ENCODE measurements around the gene LPAR2. TPM values are rescaled to one million over a fixed set of nuclear protein-coding genes. Genes with fewer than 3 reads are reported as not detected.
A peak's percentile ranks its signal among the peaks of the same experiment; 100 is the strongest.

Gene LPAR2
- total and polyA plus RNA-seq, 10 of the 15 experiments (the other 5 are each of a cell fraction or from before 2014, with no cell fraction given), result 0.98 to 23.8 (median 10.2) TPM

- TF ChIP-seq BCL11A (IDR thresholded peaks at IDR 0.05; ENCODE audit: low read depth, low read length) (no peak), CHD2 (IDR thresholded peaks at IDR 0.05; ENCODE audit: borderline replicate concordance, low read depth, low read length) (peak; percentile 80), KAT2A (conservative IDR thresholded peaks at IDR 0.05; ENCODE audit: control insufficient read depth, low read depth, low read length) (no peak), RBBP5 (conservative IDR thresholded peaks at IDR 0.05) (no peak), ATF2 (IDR thresholded peaks at IDR 0.05; ENCODE audit: low read length) (no peak), PRDM15 (CRISPR knock-in tag; IDR thresholded peaks at IDR 0.05) (no peak), ZBTB40 (IDR thresholded peaks at IDR 0.05; ENCODE audit: borderline replicate concordance) (no peak), STAT3 (IDR thresholded peaks at IDR 0.05; ENCODE audit: low read depth, low read length) (no peak), ZZZ3 (IDR thresholded peaks at IDR 0.05; ENCODE audit: control insufficient read depth, insufficient read length, low read depth) (no peak), ELK1 (IDR thresholded peaks at IDR 0.05; ENCODE audit: low read depth, low read length) (no peak; the same call in 1 of the 2 replicates), CBFB (IDR thresholded peaks at IDR 0.05; ENCODE audit: low read depth) (no peak; the same call in 1 of the 2 replicates), SUPT20H (IDR thresholded peaks at IDR 0.05; ENCODE audit: borderline replicate concordance, control insufficient read depth, low read depth, low read length) (no peak), SMAD1 (IDR thresholded peaks at IDR 0.05; ENCODE audit: low read depth, partially characterized antibody) (no peak), FOS (IDR thresholded peaks at IDR 0.05; ENCODE audit: borderline replicate concordance, extremely low read depth, insufficient read length) (no peak), CHD1 (IDR thresholded peaks at IDR 0.05; ENCODE audit: low read depth, low read length) (0 out of 2 replicates have a peak, but pooled peaks have one; percentile 46), IRF5 (IDR thresholded peaks at IDR 0.05; ENCODE audit: borderline replicate concordance) (no peak), ASH2L (IDR thresholded peaks at IDR 0.05; ENCODE audit: borderline replicate concordance, low read depth) (no peak)
These were observed 15.4 kb upstream of the LPAR2 start, which contains the start of gene GMIP (continued) for GRCh38 chr19:19643158-19644053.

Data from GM12878 (cell line).